ENCODE measurements around the gene GPR62.
A peak's percentile ranks its signal among the peaks of the same experiment; 100 is the strongest.

The GPR62 gene

DNA sequence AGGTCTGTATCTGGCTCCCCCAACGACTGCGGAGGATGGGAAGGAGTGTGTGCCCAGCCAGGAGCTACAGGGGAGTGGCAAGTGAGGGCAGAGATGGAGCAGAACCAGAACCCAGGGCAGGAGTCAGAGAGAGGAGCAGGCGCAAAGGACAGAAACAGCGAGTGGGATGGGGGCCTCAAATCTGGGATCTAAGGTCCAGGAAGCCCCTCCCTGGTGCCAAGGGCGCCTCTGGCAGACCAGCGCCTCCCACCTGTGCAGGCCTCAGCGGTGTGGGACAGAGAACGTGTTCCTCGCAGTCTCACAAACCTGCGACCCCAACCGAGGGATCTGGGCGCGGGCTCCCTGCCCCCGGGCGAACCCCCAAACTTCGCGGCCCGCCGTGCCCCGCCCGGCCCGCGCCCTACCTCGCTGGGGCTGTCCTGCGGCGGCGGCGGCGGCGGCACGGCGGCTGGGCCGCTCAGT lies 11.8 kb downstream of the GPR62 start:
- peak overlapping the region; percentile 61; the same call in 1 of the 2 replicates for H3K4me3 ChIP-seq (ENCODE audit: low read length)
- TF ChIP-seq ZNF274 (IDR thresholded peaks at IDR 0.05; ENCODE audit: low read depth, low read length), result no peak

DNA sequence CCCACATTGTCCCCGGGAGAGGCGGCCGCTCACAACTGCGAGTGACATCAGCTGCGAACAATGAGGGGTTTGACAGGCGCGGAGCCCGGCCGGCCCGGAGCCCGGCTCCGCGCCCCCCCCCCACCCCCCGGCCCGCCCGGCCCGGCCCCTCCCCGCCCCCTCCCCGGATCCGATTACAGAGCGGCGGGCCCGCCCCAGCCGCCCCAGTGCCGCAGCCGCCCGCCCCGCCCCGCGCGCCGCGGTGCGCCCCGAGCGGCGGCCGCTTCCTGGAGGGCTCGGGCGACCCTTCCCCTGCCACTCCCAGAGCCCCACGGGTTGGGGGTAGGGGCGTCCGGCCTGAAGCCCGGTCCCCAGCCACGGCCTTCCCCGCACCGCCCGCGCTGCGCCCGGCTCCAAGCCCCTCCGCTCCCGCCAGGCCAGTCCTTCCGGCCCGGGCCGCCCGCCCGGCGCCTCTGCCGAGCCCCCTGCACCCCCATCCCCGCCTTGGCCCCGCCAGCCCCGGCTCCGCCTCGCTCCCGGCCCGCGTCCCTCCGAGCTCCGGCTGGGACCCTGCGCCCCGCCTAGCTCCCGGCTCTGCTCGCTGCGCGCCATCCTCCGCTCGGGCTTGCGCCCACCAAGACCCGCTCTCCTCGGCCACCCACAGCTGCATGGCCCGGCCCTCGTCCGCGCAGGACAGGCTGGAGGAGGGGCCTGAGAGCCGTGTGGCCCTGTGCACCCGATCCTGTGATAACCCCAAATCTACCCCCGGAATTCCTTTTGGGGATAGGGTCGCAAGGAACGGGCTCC lies 12.4 kb downstream of the GPR62 start, which contains the start of gene PCBP4:
Gene PCBP4, minus strand, starts transcription at position 71 of the 786 bp plus-strand sequence. CDS start 6,214 bp downstream, outside the sequence.
- H3K4me3 ChIP-seq (ENCODE audit: low read length), result peak within 1 kb of the TSS; percentile 61; the same call in 1 of the 2 replicates
- TF ChIP-seq ZNF274 (IDR thresholded peaks at IDR 0.05; ENCODE audit: low read depth, low read length), result no peak

DNA sequence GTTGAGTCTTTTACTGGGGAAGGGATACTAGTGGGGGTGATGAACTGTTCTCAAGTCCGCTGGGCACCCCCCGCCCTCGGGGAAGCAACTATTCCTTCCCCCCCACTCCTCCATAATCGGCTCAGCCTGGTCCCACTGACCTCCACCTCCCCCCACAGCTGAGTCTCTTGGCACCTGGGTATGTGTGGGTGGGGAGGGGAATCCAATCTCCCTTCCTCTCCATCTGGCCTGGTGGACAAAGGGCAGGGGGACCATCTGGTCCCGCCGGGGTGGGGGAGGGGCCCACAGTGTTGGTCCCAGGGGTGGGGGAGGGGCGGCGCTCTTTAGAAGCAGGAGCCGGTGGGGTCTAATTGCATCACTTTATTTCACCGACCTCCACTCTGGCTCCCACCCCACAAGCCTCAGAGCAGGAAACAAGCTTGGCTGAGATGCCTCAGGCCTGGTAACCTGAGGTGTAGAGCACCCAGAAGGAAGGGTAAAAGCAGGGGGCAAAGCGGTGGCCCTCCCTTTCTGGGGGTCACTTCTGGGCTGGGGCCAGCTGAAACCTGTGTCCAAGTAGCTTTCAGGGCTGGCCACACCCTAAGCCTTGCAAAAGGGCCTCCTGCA lies 13.1 kb downstream of the GPR62 start:
- TF ChIP-seq ZNF274 (IDR thresholded peaks at IDR 0.05; ENCODE audit: low read depth, low read length), result no peak
- peak overlapping the region; percentile 49; the same call in 1 of the 2 replicates for H3K4me3 ChIP-seq (ENCODE audit: low read length)

DNA sequence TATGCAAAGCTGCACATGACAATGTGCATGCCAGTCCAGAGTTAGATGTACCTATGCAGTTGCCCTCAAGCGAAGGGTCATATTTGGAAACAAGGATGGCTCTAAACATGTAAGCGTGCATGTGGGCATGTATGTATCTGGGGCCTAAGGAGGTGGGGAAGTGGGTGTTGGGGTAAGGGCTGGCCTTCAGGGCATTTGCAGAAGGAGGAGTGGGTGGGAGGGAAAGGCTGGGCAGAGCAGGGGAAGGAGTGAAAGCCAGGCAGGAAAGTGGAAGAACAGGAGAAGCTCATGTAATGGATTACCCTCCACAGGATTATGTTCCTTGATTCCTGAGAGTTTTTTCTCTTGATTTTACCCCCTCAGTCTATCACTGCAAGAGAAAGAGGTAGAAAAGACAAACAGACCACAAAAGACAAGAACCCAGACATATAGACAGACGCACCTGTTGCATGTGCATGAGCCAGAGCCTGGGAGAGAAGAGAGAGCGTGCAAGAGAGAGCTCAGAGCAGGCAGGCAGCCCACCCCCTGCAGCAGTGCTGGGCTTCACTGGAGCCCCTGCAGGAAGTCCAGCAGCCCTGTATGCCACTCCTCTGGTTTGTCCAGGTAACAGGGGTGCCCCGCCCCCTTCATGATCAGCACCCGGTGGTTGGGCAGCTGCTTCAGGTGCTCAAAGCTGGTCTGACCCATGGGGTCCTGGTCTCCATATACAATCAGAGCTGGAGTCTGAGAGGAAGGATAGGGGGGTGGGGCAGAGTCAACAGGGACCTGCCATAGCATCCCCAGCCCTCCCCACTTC lies 13.9 kb downstream of the GPR62 start:
- no peak overlapping the region for H3K4me3 ChIP-seq (ENCODE audit: low read length)
- TF ChIP-seq ZNF274 (IDR thresholded peaks at IDR 0.05; ENCODE audit: low read depth, low read length), result no peak

DNA sequence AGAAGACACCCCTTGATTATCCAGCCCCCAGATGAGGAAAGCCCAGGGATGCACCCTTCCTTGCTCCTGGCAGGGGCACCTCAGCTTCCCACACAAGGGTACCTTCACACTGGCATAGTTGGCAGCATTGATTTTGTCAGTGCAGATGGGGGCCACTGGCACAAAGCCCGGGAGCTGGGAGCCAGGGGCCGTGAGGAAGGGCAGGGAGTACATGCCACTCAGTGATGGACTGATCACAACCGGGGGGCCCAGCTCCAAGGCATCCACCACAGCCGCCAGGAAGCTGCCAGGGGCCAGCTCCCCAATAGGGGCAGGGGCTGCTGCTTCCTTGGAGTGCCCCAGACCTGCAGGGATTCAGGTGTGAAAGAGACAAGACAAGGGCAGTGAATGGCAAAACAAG lies 14.7 kb downstream of the GPR62 start:
- no peak overlapping the region for H3K4me3 ChIP-seq (ENCODE audit: low read length)
- no peak for TF ChIP-seq ZNF274 (IDR thresholded peaks at IDR 0.05; ENCODE audit: low read depth, low read length)

DNA sequence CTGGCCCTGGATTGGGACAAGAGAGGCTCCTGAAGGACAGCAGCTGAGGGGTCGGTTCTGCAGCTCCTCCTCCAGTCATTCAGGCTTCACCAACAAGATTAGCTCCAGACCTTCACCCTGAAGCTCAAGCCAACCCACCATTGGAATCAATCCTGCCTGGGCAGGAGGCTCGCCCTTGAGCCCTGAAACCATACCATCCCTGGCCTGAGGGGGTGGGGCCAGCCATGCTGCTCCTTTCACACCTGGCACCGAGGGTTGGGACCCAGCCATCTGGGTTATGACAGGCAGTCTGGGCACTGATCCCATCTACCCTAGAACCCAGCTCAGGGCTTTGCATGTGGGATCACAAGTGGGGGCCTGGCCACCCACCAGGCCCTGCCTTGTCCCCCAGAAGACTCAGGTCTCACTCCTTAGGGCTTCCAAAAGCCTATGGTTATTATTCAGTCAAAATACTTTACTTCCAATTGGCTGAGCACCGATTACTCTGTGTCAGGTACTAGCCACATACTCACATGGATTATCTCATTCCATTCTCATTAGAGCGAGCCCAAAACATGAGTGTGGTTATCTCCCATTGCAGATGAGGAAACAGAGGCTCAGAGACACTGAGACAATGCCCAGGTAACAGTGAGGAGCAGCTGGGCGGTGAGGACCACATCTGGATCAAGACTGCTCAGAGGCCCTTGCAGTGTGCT lies 15.6 kb downstream of the GPR62 start:
- no peak overlapping the region for H3K4me3 ChIP-seq (ENCODE audit: low read length)
- TF ChIP-seq ZNF274 (IDR thresholded peaks at IDR 0.05; ENCODE audit: low read depth, low read length), result no peak

DNA sequence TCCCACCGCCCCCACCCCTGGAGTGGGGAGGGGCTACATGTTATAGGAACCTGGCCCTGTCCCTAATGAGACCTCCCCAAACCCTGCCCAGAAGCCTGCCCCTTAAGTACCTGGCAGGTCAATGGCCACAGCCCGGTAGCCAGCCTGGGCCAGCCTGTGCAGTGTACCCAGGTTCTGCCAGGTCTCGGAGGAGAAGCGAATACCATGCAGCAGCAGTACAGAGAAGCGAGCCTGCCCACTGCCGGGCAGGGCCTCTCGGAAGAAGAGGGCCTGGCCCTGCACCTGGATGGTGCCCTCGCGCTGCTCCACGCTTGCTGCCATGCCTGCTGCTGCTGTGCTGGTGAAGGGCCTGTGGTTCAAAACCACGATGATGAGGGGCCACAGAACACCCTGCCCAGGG lies 16.2 kb downstream of the GPR62 start:
- TF ChIP-seq ZNF274 (IDR thresholded peaks at IDR 0.05; ENCODE audit: low read depth, low read length), result no peak
- no peak overlapping the region for H3K4me3 ChIP-seq (ENCODE audit: low read length)

DNA sequence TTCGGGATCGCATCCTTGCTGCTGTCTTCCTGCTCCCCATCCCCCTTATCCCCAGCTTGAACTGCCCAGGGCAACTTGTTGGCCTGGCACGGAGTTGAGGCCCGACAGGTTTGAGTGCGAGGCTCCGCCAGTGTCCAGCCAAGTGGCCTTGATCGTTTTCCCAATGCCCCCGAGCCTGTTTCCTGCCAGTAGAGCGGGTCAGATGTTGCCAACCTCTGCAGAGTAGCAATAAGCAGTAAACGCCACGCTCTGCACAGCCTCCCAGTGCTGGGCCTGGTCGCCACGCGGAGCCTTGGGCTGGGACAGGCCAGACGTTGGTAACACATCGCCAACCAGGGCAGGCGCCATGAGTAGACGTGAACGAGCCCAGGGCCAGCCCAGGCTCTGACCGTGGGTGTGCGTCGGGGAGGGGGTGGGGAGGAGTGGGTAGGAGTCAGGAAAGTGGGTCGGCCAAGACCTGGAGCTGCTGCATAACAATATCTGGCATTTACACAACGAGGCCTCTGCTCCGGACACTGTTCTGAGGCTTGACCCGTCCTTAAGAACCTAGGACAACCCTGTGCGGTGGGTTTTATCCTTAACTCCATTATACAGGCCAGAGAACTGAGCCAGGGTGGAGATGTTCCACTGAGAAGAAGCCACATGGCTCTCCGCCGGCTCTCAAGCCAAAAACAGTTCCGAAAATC lies 19.2 kb downstream of the GPR62 start:
- no peak for TF ChIP-seq ZNF274 (IDR thresholded peaks at IDR 0.05; ENCODE audit: low read depth, low read length)
- peak overlapping the region; percentile 64; the same call in 1 of the 2 replicates for H3K4me3 ChIP-seq (ENCODE audit: low read length)

DNA sequence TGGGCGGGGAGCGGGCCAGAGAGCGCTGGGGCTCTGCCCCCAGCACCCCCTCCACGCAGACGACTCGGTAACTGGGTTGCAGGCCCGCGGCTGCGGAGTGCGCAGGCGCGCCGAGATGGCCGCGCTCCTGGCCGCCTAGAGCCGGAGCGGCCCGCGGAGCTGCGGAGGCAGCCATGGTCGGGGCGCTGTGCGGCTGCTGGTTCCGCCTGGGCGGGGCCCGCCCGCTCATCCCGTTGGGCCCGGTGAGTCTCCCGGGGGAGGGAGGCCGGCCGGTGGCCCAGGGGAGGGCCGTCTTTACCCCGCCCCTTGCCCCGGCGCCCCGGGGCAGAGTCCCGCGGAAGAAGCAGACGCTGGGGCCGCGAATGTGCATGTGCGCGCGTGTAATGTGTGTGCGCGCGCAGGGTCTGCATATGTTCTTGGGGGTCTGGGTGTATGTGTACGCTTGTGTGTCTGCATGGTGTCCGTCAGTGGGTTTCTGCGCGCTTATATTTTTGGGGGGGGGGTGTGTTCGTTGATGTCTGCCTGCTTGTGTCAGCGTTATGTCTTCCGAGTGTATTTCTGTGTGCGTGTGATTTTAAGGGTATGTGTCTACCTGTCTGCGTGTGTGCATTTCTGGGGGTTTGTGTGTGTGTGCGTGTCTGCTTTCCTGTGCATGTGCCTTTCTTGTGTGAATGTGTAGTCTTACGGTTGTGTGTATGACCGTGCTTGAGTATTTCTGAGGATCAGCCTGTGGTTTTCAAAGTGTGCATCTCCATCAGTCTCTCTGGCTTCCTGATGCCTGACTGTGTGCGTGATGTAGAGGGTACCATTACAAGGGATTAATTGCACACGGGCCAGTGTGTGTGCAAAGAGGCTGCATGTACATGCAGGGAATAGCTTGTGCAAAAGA lies 20.0 kb downstream of the GPR62 start, which contains the start of gene ABHD14A:
Gene ABHD14A, plus strand, starts transcription at position 102 of the 889 bp plus-strand sequence. Its CDS starts 72 bp downstream, at position 174.
- TF ChIP-seq ZNF274 (IDR thresholded peaks at IDR 0.05; ENCODE audit: low read depth, low read length), result no peak
- H3K4me3 ChIP-seq (ENCODE audit: low read length), result peak within 1 kb of the TSS; percentile 76; the same call in 1 of the 2 replicates

DNA sequence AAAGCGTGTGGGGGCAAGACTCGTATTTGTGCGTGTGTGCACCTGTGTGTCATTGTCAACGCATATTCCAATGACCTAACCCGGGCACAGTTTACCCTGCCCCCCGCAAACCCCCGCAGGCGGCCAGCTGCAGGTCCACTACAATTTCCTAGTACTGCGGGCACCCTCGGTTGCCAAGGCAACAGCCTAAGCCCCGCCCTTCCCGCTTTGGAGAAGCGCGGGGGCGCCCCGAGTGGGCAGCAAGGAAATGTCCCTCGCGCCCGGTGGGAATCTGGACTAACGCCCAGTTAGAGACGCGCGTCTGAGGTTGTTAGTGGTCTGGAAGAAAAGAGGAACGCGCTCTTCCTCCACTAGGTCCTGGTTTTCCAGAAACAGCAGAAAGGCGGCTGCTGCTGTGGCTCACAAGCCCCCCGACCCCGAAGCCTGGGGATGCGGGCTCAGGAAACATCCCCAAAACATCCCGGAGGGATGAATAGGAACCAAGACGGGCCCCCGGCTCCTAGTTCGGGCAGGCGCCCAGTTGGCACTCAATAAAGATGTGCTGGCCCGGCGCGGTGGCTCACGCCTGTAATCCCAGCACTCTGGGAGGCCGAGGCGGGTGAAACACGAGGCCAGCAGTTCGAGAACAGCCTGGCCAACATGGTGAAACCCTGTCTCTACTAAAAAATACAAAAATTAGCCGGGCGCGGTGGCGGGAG lies 20.8 kb downstream of the GPR62 start:
- no peak for TF ChIP-seq ZNF274 (IDR thresholded peaks at IDR 0.05; ENCODE audit: low read depth, low read length)
- peak overlapping the region; percentile 64; the same call in 1 of the 2 replicates for H3K4me3 ChIP-seq (ENCODE audit: low read length)

DNA sequence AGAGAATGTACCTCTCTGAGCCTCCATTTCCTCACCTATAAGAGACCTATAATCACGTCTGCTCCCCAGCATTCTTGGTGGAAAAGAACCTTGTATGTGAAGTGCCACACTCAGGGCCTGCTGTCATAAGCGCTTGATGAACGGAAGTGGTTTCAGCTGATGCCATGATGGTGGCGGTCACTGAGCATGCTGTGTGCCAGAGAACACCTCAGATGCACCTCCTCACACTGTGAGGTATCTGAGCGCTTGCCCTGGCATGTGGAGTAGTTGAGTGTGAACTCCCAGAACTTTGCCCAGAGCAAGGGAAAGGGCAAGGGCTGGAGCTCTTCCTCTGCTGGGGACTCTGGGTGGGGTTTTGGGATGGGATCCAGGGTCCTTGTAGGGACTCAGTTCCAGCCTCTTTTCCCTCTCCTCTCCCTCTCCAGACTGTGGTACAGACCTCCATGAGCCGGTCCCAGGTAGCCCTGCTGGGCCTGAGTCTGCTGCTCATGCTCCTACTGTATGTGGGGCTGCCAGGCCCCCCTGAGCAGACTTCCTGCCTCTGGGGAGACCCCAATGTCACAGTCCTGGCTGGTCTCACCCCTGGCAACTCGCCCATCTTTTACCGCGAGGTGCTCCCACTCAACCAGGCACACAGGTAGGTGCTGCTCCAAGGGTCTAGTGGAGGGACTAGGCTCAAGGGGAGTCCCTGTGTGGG lies 22.4 kb downstream of the GPR62 start:
- no peak overlapping the region for H3K4me3 ChIP-seq (ENCODE audit: low read length)
- no peak for TF ChIP-seq ZNF274 (IDR thresholded peaks at IDR 0.05; ENCODE audit: low read depth, low read length)

Measured in GM08714 (cell line).